ENCODE results near the gene LRRFIP1. TPM values are rescaled to one million over a fixed set of nuclear protein-coding genes. Genes with fewer than 3 reads are reported as not detected.
A peak's percentile ranks its signal among the peaks of the same experiment; 100 is the strongest.

Gene LRRFIP1
- polyA plus RNA-seq, 1 donor from 2014 or later = 96.3 TPM

- Histone ChIP-seq H4K20me1 (ENCODE audit: insufficient read depth) (no peaks in the 10 kb centered on the region), H3K36me3 (ENCODE audit: insufficient read depth, low read length) (no peaks in the 10 kb centered on the region), H3K27me3 (ENCODE audit: insufficient read depth, low read depth, low read length) (no peaks in the 10 kb centered on the region), H3K4me2 (ENCODE audit: low read length) (peak overlapping the region; percentile 17), H2AFZ (ENCODE audit: low read depth, low read length) (no peak overlapping the region), H3K9me3 (ENCODE audit: low read length) (no peaks in the 10 kb centered on the region), H3K27ac (ENCODE audit: low read length) (no peak overlapping the region), H3K9me2 (ENCODE audit: insufficient read depth, low read length) (no peaks in the 10 kb centered on the region), H3K79me2 (replicated peaks; ENCODE audit: insufficient read depth, low read length) (no peaks in the 10 kb centered on the region), H3K9ac (ENCODE audit: low read length) (no peak overlapping the region), H3K4me3 (ENCODE audit: low read length) (peak overlapping the region; percentile 32), H3F3A (ENCODE audit: insufficient read depth, low read length, poor library complexity, severe bottlenecking) (no peaks in the 10 kb centered on the region)
- no peak for TF ChIP-seq EP300 (conservative IDR thresholded peaks at IDR 0.05; ENCODE audit: poor library complexity, severe bottlenecking)
- no peak for TF ChIP-seq TAF1 (IDR thresholded peaks at IDR 0.05; ENCODE audit: low read depth)
- no peak for TF ChIP-seq CTCF (IDR thresholded peaks at IDR 0.05; ENCODE audit: poor library complexity, severe bottlenecking)
- TF ChIP-seq POLR2AphosphoS5 (IDR thresholded peaks at IDR 0.05) = no peak
- no peak for TF ChIP-seq REST (IDR thresholded peaks at IDR 0.05; ENCODE audit: borderline replicate concordance)
- no peak for TF ChIP-seq SMC3 (conservative IDR thresholded peaks at IDR 0.05; ENCODE audit: poor library complexity)
- TF ChIP-seq MXI1 (conservative IDR thresholded peaks at IDR 0.05; ENCODE audit: poor library complexity, severe bottlenecking) = no peak
- no peak for TF ChIP-seq RAD21 (conservative IDR thresholded peaks at IDR 0.05)
- TF ChIP-seq EZH2 (IDR thresholded peaks at IDR 0.05; ENCODE audit: borderline replicate concordance, insufficient read depth, low read length, poor library complexity, severe bottlenecking) = no peak
Observed at GRCh38 chr2:237716011-237716410, 88.6 kb downstream of the LRRFIP1 start.

GRCh38 chr2:237717366-237718276 is 90.2 kb downstream of the LRRFIP1 start:
- H3K27me3 ChIP-seq (ENCODE audit: insufficient read depth, low read depth, low read length) = no peaks in the 10 kb centered on the region
- H3K79me2 ChIP-seq (replicated peaks; ENCODE audit: insufficient read depth, low read length) = no peaks in the 10 kb centered on the region
- no peak overlapping the region for H3K9ac ChIP-seq (ENCODE audit: low read length)
- no peaks in the 10 kb centered on the region for H4K20me1 ChIP-seq (ENCODE audit: insufficient read depth)
- H3K27ac ChIP-seq (ENCODE audit: low read length) = no peak overlapping the region
- H3K9me2 ChIP-seq (ENCODE audit: insufficient read depth, low read length) = no peaks in the 10 kb centered on the region
- no peaks in the 10 kb centered on the region for H3K9me3 ChIP-seq (ENCODE audit: low read length)
- H2AFZ ChIP-seq (ENCODE audit: low read depth, low read length) = no peak overlapping the region
- no peak overlapping the region for H3K4me3 ChIP-seq (ENCODE audit: low read length)
- H3F3A ChIP-seq (ENCODE audit: insufficient read depth, low read length, poor library complexity, severe bottlenecking) = no peaks in the 10 kb centered on the region
- no peak for TF ChIP-seq SMC3 (conservative IDR thresholded peaks at IDR 0.05; ENCODE audit: poor library complexity)
- TF ChIP-seq RAD21 (conservative IDR thresholded peaks at IDR 0.05) = no peak
- no peak for TF ChIP-seq TAF1 (IDR thresholded peaks at IDR 0.05; ENCODE audit: low read depth)
- TF ChIP-seq CTCF (IDR thresholded peaks at IDR 0.05; ENCODE audit: poor library complexity, severe bottlenecking) = no peak
- TF ChIP-seq MXI1 (conservative IDR thresholded peaks at IDR 0.05; ENCODE audit: poor library complexity, severe bottlenecking) = no peak
- no peak for TF ChIP-seq REST (IDR thresholded peaks at IDR 0.05; ENCODE audit: borderline replicate concordance)
- H3K36me3 ChIP-seq (ENCODE audit: insufficient read depth, low read length) = no peaks in the 10 kb centered on the region
- no peak overlapping the region for H3K4me2 ChIP-seq (ENCODE audit: low read length)
